Subcutaneous adipose tissue (tissue), 4 donors: Measurements from ENCODE around the gene POU6F2. TPM values are rescaled to one million over a fixed set of nuclear protein-coding genes. Genes with fewer than 3 reads are reported as not detected.

Experiments
- CTCF ChIP-seq: fragments of 450-650 bp; IDR thresholded peaks from one replicate; pipeline ENCODE4 v1.5.1; 2016; ENCODE audit warnings: low read depth, mild to moderate bottlenecking, control low read depth, antibody characterized with exemption, moderate library complexity
- total RNA-seq, 4 donors: library from RNA; depleted of rRNA; stranded (reverse); fragments of >200 nt; gene quantifications; one replicate each; pipeline ENCODE4 v1.1.0, GENCODE V29; 2016

Gene POU6F2
- total RNA-seq, 4 donors from 2014 or later = not detected

- TF ChIP-seq CTCF = no peak
These were observed 118.3 kb downstream of the POU6F2 start for GRCh38 chr7:39095875-39096619.

GRCh38 chr7:39098506-39098905, 120.8 kb downstream of the POU6F2 start:
- TF ChIP-seq CTCF = no peak

- TF ChIP-seq CTCF = no peak
These were observed 121.4 kb downstream of the POU6F2 start for GRCh38 chr7:39099146-39099545.

- TF ChIP-seq CTCF = no peak
These were observed 122.6 kb downstream of the POU6F2 start for GRCh38 chr7:39100270-39100669.

GRCh38 chr7:39102234-39102633, 124.5 kb downstream of the POU6F2 start:
- TF ChIP-seq CTCF = no peak

GRCh38 chr7:39105720-39106119, 128.0 kb downstream of the POU6F2 start:
- TF ChIP-seq CTCF = no peak

- TF ChIP-seq CTCF = no peak
These were observed 148.1 kb downstream of the POU6F2 start for GRCh38 chr7:39125846-39126245.
